Spleen (tissue), 11 donors: Measurements from ENCODE around the gene TMED7. TPM values are rescaled to one million over a fixed set of nuclear protein-coding genes. Genes with fewer than 3 reads are reported as not detected.
A peak's percentile ranks its signal among the peaks of the same experiment; 100 is the strongest.

Source experiments
- DNase-seq: peaks from one replicate; pipeline ENCODE4 v3.0.0-alpha.2; 2020
- H3K27ac ChIP-seq, 8 donors: fragments of 200-600 bp; sonication (generic) in 7 of 8; 1 replicate in 4 of 8; 2 replicates in 4 of 8; pipeline versions ENCODE4 v1.5.0 to v1.8.0; 2016 to 2021; ENCODE audit warnings: inconsistent platforms in 4 of 8, mild to moderate bottlenecking in 4 of 8, moderate library complexity in 1 of 8
- H3K27me3 ChIP-seq, 7 donors: fragments of 200-600 bp; sonication (generic) in 6 of 7; replicated peaks in 1 of 7; 1 replicate in 4 of 7; 2 replicates in 3 of 7; pipeline versions ENCODE4 v1.5.0 to v1.8.0; 2016 to 2021; ENCODE audit warnings: inconsistent platforms in 3 of 7, mild to moderate bottlenecking in 1 of 7
- H3K36me3 ChIP-seq, 6 donors: fragments of 200-600 bp; sonication (generic) in 5 of 6; 1 replicate in 4 of 6; 2 replicates in 2 of 6; pipeline versions ENCODE4 v1.5.0 to v1.8.0; 2016 to 2021; ENCODE audit warnings: inconsistent platforms in 2 of 6
- H3K4me1 ChIP-seq, 6 donors: fragments of 200-600 bp; sonication (generic) in 5 of 6; 1 replicate in 3 of 6; 2 replicates in 3 of 6; pipeline versions ENCODE4 v1.5.0 to v1.8.0; 2016 to 2021; ENCODE audit warnings: inconsistent platforms in 3 of 6
- H3K4me3 ChIP-seq, 8 donors: fragments of 200-600 bp; sonication (generic) in 7 of 8; 1 replicate in 4 of 8; 2 replicates in 4 of 8; pipeline versions ENCODE4 v1.5.0 to v1.8.0; 2016 to 2021; ENCODE audit warnings: inconsistent platforms in 4 of 8, mild to moderate bottlenecking in 4 of 8, moderate library complexity in 2 of 8
- H3K9me3 ChIP-seq, 8 donors: fragments of 200-600 bp; sonication (generic) in 7 of 8; 1 replicate in 4 of 8; 2 replicates in 4 of 8; pipeline versions ENCODE4 v1.5.0 to v1.8.0; 2016 to 2021; ENCODE audit warnings: inconsistent platforms in 4 of 8
- POLR2A ChIP-seq, 3 donors: fragments of 450-650 bp; IDR thresholded peaks; one replicate each; pipeline ENCODE4 v1.5.1; 2017; ENCODE audit warnings: antibody characterized with exemption in 3 of 3, mild to moderate bottlenecking in 1 of 3
- POLR2AphosphoS5 ChIP-seq, 3 donors: sonication (generic); formaldehyde crosslinking; IDR thresholded peaks; one replicate each; pipeline ENCODE4 v1.5.1; 2017; ENCODE audit warnings: antibody characterized with exemption in 3 of 3
- WGBS, 5 donors: extraction: QIAGEN DNeasy Blood & Tissue Kit in 3 of 5; methylation state at CpG; one replicate each; pipeline versions ENCODE4 v1.1.5 to v1.1.7; 2013 to 2018; 5-methylcytosine and 5-hydroxymethylcytosine counted together
- intact Hi-C: fragments of 100-400 bp; cut with DNase I; formaldehyde crosslinking; loops from one replicate; pipeline ENCODE4 v1.15.0; 2023; ENCODE audit warnings: low total_unique reads
- polyA plus RNA-seq, 3 donors: library from polyadenylated mRNA; stranded (reverse); fragments of 200-250 nt; gene quantifications; one replicate each; pipeline ENCODE4 v1.2.1, GENCODE V29; 2013
- total RNA-seq, 7 donors: library from RNA; depleted of rRNA in 3 of 7; stranded (reverse); fragments of >200 nt in 3 of 7; fragmentation: NEBNext Ultra II Directional in 4 of 7; extraction: Animal tissue kit (Norgen Biotek cat#: 25700) in 4 of 7; gene quantifications; one replicate each; pipeline versions ENCODE4 v1.1.0 to v1.2.1, GENCODE V29; 2016 to 2021
- TF ChIP-seq, protein P1 (sequence below), 11 experiments: fragments of 200-600 bp in 7 of 11; fragments of 450-650 bp in 4 of 11; sonication (generic) in 4 of 11; IDR thresholded peaks in 8 of 11; conservative IDR thresholded peaks in 3 of 11; 1 replicate in 7 of 11; 2 replicates in 4 of 11; pipeline versions ENCODE4 v1.4.0 to v1.8.0; 2016 to 2021; ENCODE audit warnings: antibody characterized with exemption in 11 of 11, inconsistent platforms in 4 of 11, mild to moderate bottlenecking in 1 of 11
- donor health status: healthy with polysubstance abuse.
- donor health status: DM: no; HTN: no; CAD: no; lungs with moderate emphysema.
- donor health status: DM: no; HTN: no; CAD: no.
- donor health status: Bipolar disorder and iron deficiency.
- donor health status: healthy.
- donor health status: DM: no; HTN: no; CAD: no.
- donor health status: DM: yes; HTN: yes; CAD: no.

The TMED7 gene
- total and polyA plus RNA-seq, 10 donors = 8.4 to 70.9 (median 64.6) TPM

DNA sequence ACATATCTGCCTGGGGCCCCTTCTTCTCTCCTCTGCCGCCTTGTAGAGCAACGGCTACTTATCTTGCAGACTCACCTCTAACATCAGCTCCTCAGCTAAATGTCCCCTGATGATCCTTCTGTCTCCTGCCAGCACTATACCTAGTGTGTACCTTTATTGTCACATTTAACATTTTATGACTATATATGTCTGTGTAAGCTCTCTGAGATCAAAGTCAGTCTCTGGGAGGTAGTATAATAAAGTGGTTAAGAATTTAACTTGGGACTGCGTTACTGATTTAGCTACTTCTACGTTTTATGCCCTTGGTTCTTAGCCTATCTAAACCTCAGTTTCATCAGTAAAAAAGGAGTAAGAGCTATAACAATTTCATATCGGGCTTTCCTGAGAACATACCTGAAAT, 2.2 kb downstream of the TMED7 start:
- peaks cover 28 to 60% (median 44%) of the 10 kb centered on the region in 6 donors for H3K4me1 ChIP-seq
- intact Hi-C loops = no loop called here
- TF ChIP-seq POLR2A (IDR thresholded peaks at IDR 0.05) (no peak), POLR2AphosphoS5 (IDR thresholded peaks at IDR 0.05) (no peak)
- TF ChIP-seq, protein P1, sequence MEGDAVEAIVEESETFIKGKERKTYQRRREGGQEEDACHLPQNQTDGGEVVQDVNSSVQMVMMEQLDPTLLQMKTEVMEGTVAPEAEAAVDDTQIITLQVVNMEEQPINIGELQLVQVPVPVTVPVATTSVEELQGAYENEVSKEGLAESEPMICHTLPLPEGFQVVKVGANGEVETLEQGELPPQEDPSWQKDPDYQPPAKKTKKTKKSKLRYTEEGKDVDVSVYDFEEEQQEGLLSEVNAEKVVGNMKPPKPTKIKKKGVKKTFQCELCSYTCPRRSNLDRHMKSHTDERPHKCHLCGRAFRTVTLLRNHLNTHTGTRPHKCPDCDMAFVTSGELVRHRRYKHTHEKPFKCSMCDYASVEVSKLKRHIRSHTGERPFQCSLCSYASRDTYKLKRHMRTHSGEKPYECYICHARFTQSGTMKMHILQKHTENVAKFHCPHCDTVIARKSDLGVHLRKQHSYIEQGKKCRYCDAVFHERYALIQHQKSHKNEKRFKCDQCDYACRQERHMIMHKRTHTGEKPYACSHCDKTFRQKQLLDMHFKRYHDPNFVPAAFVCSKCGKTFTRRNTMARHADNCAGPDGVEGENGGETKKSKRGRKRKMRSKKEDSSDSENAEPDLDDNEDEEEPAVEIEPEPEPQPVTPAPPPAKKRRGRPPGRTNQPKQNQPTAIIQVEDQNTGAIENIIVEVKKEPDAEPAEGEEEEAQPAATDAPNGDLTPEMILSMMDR (IDR thresholded peaks at IDR 0.05 in 8 of 11, conservative IDR thresholded peaks at IDR 0.05 in 3 of 11) = no peak
- no peaks in the 10 kb centered on the region for H3K27me3 ChIP-seq
- peaks cover 2 to 33% (median 19%) of the 10 kb centered on the region in 6 donors for H3K36me3 ChIP-seq
- no peaks in the 10 kb centered on the region for H3K9me3 ChIP-seq
- DNase-seq = no peak
- WGBS, 5 donors = 67 to 82% (median 77%) methylated on average over 5 of the region's 5 CpGs
- H3K27ac ChIP-seq = peak overlapping the region in 5 of 8 donors; percentile 8 to 96 (median 93)
- H3K4me3 ChIP-seq = peak overlapping the region in 4 of 8 donors; percentile 4 to 86 (median 68)

DNA sequence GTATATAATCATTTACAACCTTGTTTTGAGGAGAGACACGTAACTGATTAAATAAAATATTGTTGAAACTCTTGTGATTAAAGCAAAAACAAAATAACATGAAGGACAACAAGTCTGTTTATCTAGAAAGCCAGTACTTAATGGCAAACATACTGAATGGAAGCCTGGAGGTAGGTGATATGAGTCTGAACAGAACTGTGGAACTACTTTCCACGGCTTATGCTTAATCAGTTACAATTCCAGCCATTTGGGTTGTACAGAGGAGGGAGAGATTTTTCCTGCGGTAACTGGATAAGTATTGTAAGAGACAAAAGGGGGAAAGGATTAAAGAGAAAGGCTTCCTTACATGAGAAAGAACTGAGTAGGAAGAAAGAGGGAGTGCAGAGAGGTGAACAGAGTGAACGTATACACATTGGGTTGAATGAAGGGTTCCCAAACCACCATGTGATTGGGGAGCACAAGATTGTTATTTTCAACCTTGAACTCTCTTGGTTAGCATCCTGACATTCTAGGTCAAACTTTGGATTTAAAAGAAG, 4.4 kb downstream of the TMED7 start:
- Histone ChIP-seq H3K9me3 (no peaks in the 10 kb centered on the region), H3K27me3 (no peaks in the 10 kb centered on the region), H3K36me3 (peaks cover 2 to 55% (median 27%) of the 10 kb centered on the region in 6 donors), H3K4me3 (no peak overlapping the region), H3K4me1 (peaks cover 28 to 50% (median 38%) of the 10 kb centered on the region in 6 donors), H3K27ac (no peak overlapping the region)
- intact Hi-C loops = no loop called here
- TF ChIP-seq POLR2AphosphoS5 (IDR thresholded peaks at IDR 0.05) (no peak), POLR2A (IDR thresholded peaks at IDR 0.05) (no peak)
- TF ChIP-seq, protein P1 (IDR thresholded peaks at IDR 0.05 in 8 of 11, conservative IDR thresholded peaks at IDR 0.05 in 3 of 11) = no peak
- DNase-seq = no peak
- WGBS, 5 donors = 80 to 92% (median 89%) methylated on average over 4 of the region's 4 CpGs

DNA sequence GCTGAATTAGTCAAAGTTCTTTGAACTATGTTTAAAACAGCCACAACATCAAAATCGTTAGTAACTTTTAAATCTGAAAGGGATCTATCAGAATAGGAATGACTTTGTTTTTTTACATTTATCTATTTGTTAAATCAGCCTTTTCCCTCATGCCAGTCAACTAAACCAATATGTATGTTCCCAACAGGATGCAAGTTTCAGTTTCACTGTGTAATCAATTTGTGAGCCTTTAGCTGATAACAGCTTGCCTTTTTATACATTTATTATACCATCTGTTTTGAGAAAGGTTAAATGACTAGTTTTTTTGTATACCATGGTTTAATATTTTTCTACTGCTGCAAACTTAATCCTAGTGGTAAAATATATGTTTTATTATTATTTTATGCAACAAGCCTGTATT, 8.9 kb downstream of the TMED7 start:
- TF ChIP-seq, protein P1 (IDR thresholded peaks at IDR 0.05 in 8 of 11, conservative IDR thresholded peaks at IDR 0.05 in 3 of 11) = no peak
- TF ChIP-seq POLR2AphosphoS5 (IDR thresholded peaks at IDR 0.05) (no peak), POLR2A (IDR thresholded peaks at IDR 0.05) (no peak)
- no peak for DNase-seq
- H3K4me3 ChIP-seq = no peak overlapping the region
- H3K4me1 ChIP-seq = peaks cover 0 to 13% (median 4%) of the 10 kb centered on the region in 6 donors
- no peaks in the 10 kb centered on the region for H3K27me3 ChIP-seq
- no peaks in the 10 kb centered on the region for H3K9me3 ChIP-seq
- 2 to 91% (median 50%) methylated on average over 1 of the region's 1 CpG for WGBS, 5 donors
- intact Hi-C loops = no loop called here
- H3K27ac ChIP-seq = no peak overlapping the region
- H3K36me3 ChIP-seq = peaks cover 5 to 86% (median 42%) of the 10 kb centered on the region in 6 donors

DNA sequence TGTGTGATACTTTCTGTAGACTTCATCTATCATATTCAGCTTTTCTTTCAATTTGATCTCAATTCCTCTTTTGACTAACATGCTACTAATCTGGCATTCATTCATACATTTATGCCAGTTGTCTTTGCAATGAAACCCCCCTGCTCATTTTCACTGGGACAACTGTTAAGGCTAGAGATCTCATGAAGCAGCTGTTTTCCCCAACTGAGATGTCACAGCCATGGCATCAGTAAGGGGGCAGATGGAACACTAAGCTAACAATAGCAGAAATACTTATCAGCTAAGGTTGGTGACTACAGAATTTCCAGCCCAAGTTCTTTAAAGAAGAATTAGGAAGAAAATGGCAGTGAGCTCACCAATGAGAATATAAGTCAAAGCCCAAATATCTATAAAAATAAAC, 9.4 kb downstream of the TMED7 start:
- Histone ChIP-seq H3K27me3 (no peaks in the 10 kb centered on the region), H3K9me3 (no peaks in the 10 kb centered on the region), H3K27ac (no peak overlapping the region), H3K36me3 (peaks cover 5 to 90% (median 40%) of the 10 kb centered on the region in 6 donors), H3K4me1 (peaks cover 0 to 8% (median 2%) of the 10 kb centered on the region in 6 donors), H3K4me3 (no peak overlapping the region)
- intact Hi-C loops = no loop called here
- no peak for DNase-seq
- no peak for TF ChIP-seq POLR2AphosphoS5 (IDR thresholded peaks at IDR 0.05)
- no peak for TF ChIP-seq POLR2A (IDR thresholded peaks at IDR 0.05)
- TF ChIP-seq, protein P1 (IDR thresholded peaks at IDR 0.05 in 8 of 11, conservative IDR thresholded peaks at IDR 0.05 in 3 of 11) = no peak
